Body of pancreas (tissue), 4 donors: ENCODE data around the gene APCDD1L. TPM values are rescaled to one million over a fixed set of nuclear protein-coding genes. Genes with fewer than 3 reads are reported as not detected.

Experiments used
- ATAC-seq: fragments of 150-250 bp; one replicate; pipeline ENCODE4 v1.9.1; 2016
- DNase-seq, 4 donors: peaks; one replicate each; pipeline ENCODE4 v3.0.0-alpha.2; 2019
- H3K27ac ChIP-seq, 4 donors: fragments of 200-600 bp; sonication (generic); 1 replicate in 3 of 4; 2 replicates in 1 of 4; pipeline versions ENCODE4 v1.5.1 to v1.6.1; 2016 to 2019; ENCODE audit warnings: mild to moderate bottlenecking in 1 of 4, mixed read lengths in 1 of 4, moderate library complexity in 1 of 4
- H3K27me3 ChIP-seq, 2 donors: fragments of 200-600 bp; sonication (generic); one replicate each; pipeline ENCODE4 v1.6.0; 2016; ENCODE audit warnings: mild to moderate bottlenecking in 1 of 2
- H3K36me3 ChIP-seq, 2 donors: fragments of 200-600 bp; sonication (generic); replicated peaks in 1 of 2; 2 replicates each; pipeline ENCODE4 v1.5.1; 2016; ENCODE audit warnings: low read depth in 2 of 2; ENCODE audit not compliant: insufficient read depth in 1 of 2
- H3K4me1 ChIP-seq: fragments of 200-600 bp; sonication (generic); one replicate; pipeline ENCODE4 v1.6.0; 2016
- H3K4me3 ChIP-seq, 2 donors: fragments of 200-600 bp; sonication (generic); 1 replicate in 1 of 2; 2 replicates in 1 of 2; pipeline ENCODE4 v1.5.1; 2016 to 2019
- H3K9me3 ChIP-seq, 3 donors: fragments of 200-600 bp; sonication (generic); 1 replicate in 2 of 3; 2 replicates in 1 of 3; pipeline ENCODE4 v1.5.1; 2016
- CTCF ChIP-seq, 7 experiments: fragments of 450-650 bp in 4 of 7; fragments of 200-600 bp in 3 of 7; sonication (generic) in 3 of 7; IDR thresholded peaks; one replicate each; pipeline ENCODE4 v1.5.1; 2016 to 2019; ENCODE audit warnings: antibody characterized with exemption in 7 of 7
- POLR2A ChIP-seq, 3 donors: fragments of 450-650 bp; IDR thresholded peaks; one replicate each; pipeline ENCODE4 v1.6.1; 2016; ENCODE audit warnings: antibody characterized with exemption in 3 of 3, mild to moderate bottlenecking in 2 of 3
- whole genome bisulfite sequencing, 2 donors: methylation state at CpG; one replicate each; pipeline ENCODE4 v1.1.5; 2017; 5-methylcytosine and 5-hydroxymethylcytosine counted together
- intact Hi-C: fragments of 100-400 bp; cut with DNase I; formaldehyde crosslinking; loops from one replicate; pipeline ENCODE4 v1.15.1; 2023
- total RNA-seq, 2 donors: library from RNA; depleted of rRNA; stranded (reverse); fragments of >200 nt; gene quantifications; one replicate each; pipeline ENCODE4 v1.1.0, GENCODE V29; 2016

APCDD1L gene
- total RNA-seq, 2 donors from 2014 or later, result 1.3 TPM; not detected in 1

GRCh38 chr20:58447511-58448391 is 67.4 kb downstream of the APCDD1L start:
- Histone ChIP-seq H3K9me3 (no peaks in the 10 kb centered on the region), H3K4me1 (no peaks in the 10 kb centered on the region), H3K4me3 (no peak overlapping the region), H3K27me3 (no peaks in the 10 kb centered on the region), H3K27ac (no peak overlapping the region), H3K36me3 (peaks cover 0 to 6% of the 10 kb centered on the region in 2 donors)
- TF ChIP-seq POLR2A (IDR thresholded peaks at IDR 0.05), result no peak
- peak; percentile 34 to 63 (median 50) for TF ChIP-seq CTCF (IDR thresholded peaks at IDR 0.05)
- ATAC-seq, result peak; percentile 47
- 66 to 74% methylated on average over 10 of the region's 10 CpGs for WGBS, 2 donors
- intact Hi-C loops, result no loop called here
- DNase-seq, result peak; percentile 39 to 63 (median 54)

GRCh38 chr20:58446960-58447265 is 68.3 kb downstream of the APCDD1L start:
- Histone ChIP-seq H3K4me1 (no peaks in the 10 kb centered on the region), H3K27ac (no peak overlapping the region), H3K27me3 (no peaks in the 10 kb centered on the region), H3K9me3 (no peaks in the 10 kb centered on the region), H3K36me3 (peaks cover 0 to 6% of the 10 kb centered on the region in 2 donors), H3K4me3 (no peak overlapping the region)
- no peak for DNase-seq
- 68 to 77% methylated on average over 7 of the region's 7 CpGs for WGBS, 2 donors
- intact Hi-C loops, result no loop called here
- TF ChIP-seq POLR2A (IDR thresholded peaks at IDR 0.05) (no peak), CTCF (IDR thresholded peaks at IDR 0.05) (no peak)
- ATAC-seq, result no peak

- H3K27me3 ChIP-seq, result no peaks in the 10 kb centered on the region
- H3K36me3 ChIP-seq, result peaks cover 0 to 6% of the 10 kb centered on the region in 2 donors
- no peak overlapping the region for H3K27ac ChIP-seq
- no peak for ATAC-seq
- H3K9me3 ChIP-seq, result no peaks in the 10 kb centered on the region
- no peaks in the 10 kb centered on the region for H3K4me1 ChIP-seq
- TF ChIP-seq POLR2A (IDR thresholded peaks at IDR 0.05), result no peak
- no peak for TF ChIP-seq CTCF (IDR thresholded peaks at IDR 0.05)
- 59 to 75% methylated on average over 6 of the region's 6 CpGs for WGBS, 2 donors
- H3K4me3 ChIP-seq, result no peak overlapping the region
- intact Hi-C loops, result no loop called here
- no peak for DNase-seq
These were observed 68.8 kb downstream of the APCDD1L start for GRCh38 chr20:58446264-58446959.

GRCh38 chr20:58444746-58445255 is 70.4 kb downstream of the APCDD1L start:
- DNase-seq, result no peak
- H3K36me3 ChIP-seq, result peaks cover 0 to 6% of the 10 kb centered on the region in 2 donors
- WGBS, 2 donors, result 90 to 94% methylated on average over 5 of the region's 5 CpGs
- H3K9me3 ChIP-seq, result no peaks in the 10 kb centered on the region
- no peaks in the 10 kb centered on the region for H3K4me1 ChIP-seq
- no peak for TF ChIP-seq CTCF (IDR thresholded peaks at IDR 0.05)
- no peak for TF ChIP-seq POLR2A (IDR thresholded peaks at IDR 0.05)
- intact Hi-C loops, result no loop called here
- H3K27ac ChIP-seq, result no peak overlapping the region
- no peak for ATAC-seq
- H3K4me3 ChIP-seq, result no peak overlapping the region
- H3K27me3 ChIP-seq, result no peaks in the 10 kb centered on the region
